GM12878 (cell line): ENCODE data around the gene TAX1BP1.

ENCODE experiments used
- CTCF ChIP-seq, 3 experiments: IDR thresholded peaks in 2 of 3; conservative IDR thresholded peaks in 1 of 3; 2 replicates each; pipeline ENCODE4 v1.5.1; 2011; ENCODE audit warnings: low read depth in 3 of 3, low read length in 3 of 3, mild to moderate bottlenecking in 3 of 3, control low read depth in 2 of 3, moderate library complexity in 2 of 3, inconsistent platforms in 1 of 3, mixed read lengths in 1 of 3; ENCODE audit not compliant: control insufficient read depth in 2 of 3, insufficient read depth in 1 of 3; ENCODE audit errors: extremely low read depth in 1 of 3
- POLR2A ChIP-seq: IDR thresholded peaks from 2 replicates; pipeline ENCODE4 v1.6.1; 2011; ENCODE audit warnings: low read depth, mild to moderate bottlenecking, low read length

- TF ChIP-seq CTCF (IDR thresholded peaks at IDR 0.05 in 2 of 3, conservative IDR thresholded peaks at IDR 0.05 in 1 of 3; ENCODE audit: control insufficient read depth in 2 of 3, extremely low read depth in 1 of 3, insufficient read depth in 1 of 3, low read depth in 3 of 3, low read length in 3 of 3) (no peak), POLR2A (no peak)
These were observed 37.7 kb downstream of the TAX1BP1 start for GRCh38 chr7:27777662-27778061.
